ENCODE measurements around the gene NDRG2.

Gene NDRG2

GRCh38 chr14:21003788-21004346 lies 21.0 kb downstream of the NDRG2 start:
- DNase-seq (ENCODE audit: low spot score in 2 of 2), result no peak
- H3K27ac Mint-ChIP-seq (ENCODE audit: low read depth), result no peak overlapping the region
- H3K36me3 Mint-ChIP-seq (ENCODE audit: insufficient read depth), result peaks cover 3% of the 10 kb centered on the region
- H3K4me3 Mint-ChIP-seq, result no peak overlapping the region
- ATAC-seq (replicated peaks; ENCODE audit: extremely low read depth, poor library complexity, severe bottlenecking), result no peak
- H3K4me1 Mint-ChIP-seq, result no peaks in the 10 kb centered on the region
- H3K9me3 Mint-ChIP-seq, result no peaks in the 10 kb centered on the region
- peaks cover under 1% of the 10 kb centered on the region for H3K27me3 Mint-ChIP-seq

GRCh38 chr14:21001218-21001617 lies 23.6 kb downstream of the NDRG2 start:
- H3K4me3 Mint-ChIP-seq, result no peak overlapping the region
- H3K27ac Mint-ChIP-seq (ENCODE audit: low read depth), result no peak overlapping the region
- no peaks in the 10 kb centered on the region for H3K4me1 Mint-ChIP-seq
- DNase-seq (ENCODE audit: low spot score in 2 of 2), result no peak
- H3K36me3 Mint-ChIP-seq (ENCODE audit: insufficient read depth), result peaks cover 16% of the 10 kb centered on the region
- no peak for ATAC-seq (replicated peaks; ENCODE audit: extremely low read depth, poor library complexity, severe bottlenecking)
- H3K27me3 Mint-ChIP-seq, result no peaks in the 10 kb centered on the region
- H3K9me3 Mint-ChIP-seq, result no peaks in the 10 kb centered on the region

GRCh38 chr14:20999591-20999990 lies 25.3 kb downstream of the NDRG2 start:
- H3K9me3 Mint-ChIP-seq, result no peaks in the 10 kb centered on the region
- no peak for ATAC-seq (replicated peaks; ENCODE audit: extremely low read depth, poor library complexity, severe bottlenecking)
- peaks cover 27% of the 10 kb centered on the region for H3K36me3 Mint-ChIP-seq (ENCODE audit: insufficient read depth)
- no peaks in the 10 kb centered on the region for H3K4me1 Mint-ChIP-seq
- H3K27me3 Mint-ChIP-seq, result no peaks in the 10 kb centered on the region
- H3K4me3 Mint-ChIP-seq, result no peak overlapping the region
- DNase-seq (ENCODE audit: low spot score in 2 of 2), result no peak
- H3K27ac Mint-ChIP-seq (ENCODE audit: low read depth), result no peak overlapping the region

- no peak within 1 kb of the TSS for H3K27ac Mint-ChIP-seq (ENCODE audit: low read depth)
- no peaks in the 10 kb centered on the region for H3K9me3 Mint-ChIP-seq
- no peaks in the 10 kb centered on the region for H3K27me3 Mint-ChIP-seq
- H3K36me3 Mint-ChIP-seq (ENCODE audit: insufficient read depth), result peaks cover 35% of the 10 kb centered on the region
- no peak for DNase-seq (ENCODE audit: low spot score in 2 of 2)
- no peak within 1 kb of the TSS for H3K4me3 Mint-ChIP-seq
- no peak for ATAC-seq (replicated peaks; ENCODE audit: extremely low read depth, poor library complexity, severe bottlenecking)
- peaks cover 3% of the 10 kb centered on the region for H3K4me1 Mint-ChIP-seq
Observed at GRCh38 chr14:20998674-20999366, 26.0 kb downstream of the NDRG2 start, which contains the start of gene SLC39A2. SLC39A2 (plus strand) TSS chr14:20999293; CDS start chr14:20999447, 154 bp downstream.

GRCh38 chr14:20998139-20998538 lies 26.7 kb downstream of the NDRG2 start:
- no peak overlapping the region for H3K27ac Mint-ChIP-seq (ENCODE audit: low read depth)
- ATAC-seq (replicated peaks; ENCODE audit: extremely low read depth, poor library complexity, severe bottlenecking) (no peak), DNase-seq (ENCODE audit: low spot score in 2 of 2) (no peak)
- no peaks in the 10 kb centered on the region for H3K27me3 Mint-ChIP-seq
- peaks cover 39% of the 10 kb centered on the region for H3K36me3 Mint-ChIP-seq (ENCODE audit: insufficient read depth)
- H3K4me3 Mint-ChIP-seq, result no peak overlapping the region
- peaks cover 5% of the 10 kb centered on the region for H3K4me1 Mint-ChIP-seq
- no peaks in the 10 kb centered on the region for H3K9me3 Mint-ChIP-seq

- no peak for ATAC-seq (replicated peaks; ENCODE audit: extremely low read depth, poor library complexity, severe bottlenecking)
Observed at GRCh38 chr14:20997564-20997963, 27.3 kb downstream of the NDRG2 start.

GRCh38 chr14:20997115-20997514 lies 27.7 kb downstream of the NDRG2 start:
- Mint-ChIP-seq H3K4me1 (peaks cover 5% of the 10 kb centered on the region), H3K27ac (ENCODE audit: low read depth) (no peak overlapping the region), H3K4me3 (no peak overlapping the region), H3K36me3 (ENCODE audit: insufficient read depth) (peaks cover 45% of the 10 kb centered on the region), H3K9me3 (no peaks in the 10 kb centered on the region), H3K27me3 (no peaks in the 10 kb centered on the region)
- DNase-seq (ENCODE audit: low spot score in 2 of 2), result no peak
- no peak for ATAC-seq (replicated peaks; ENCODE audit: extremely low read depth, poor library complexity, severe bottlenecking)

More at GRCh38 chr14:20997564-20997963, 27.3 kb downstream of the NDRG2 start:
- peaks cover 41% of the 10 kb centered on the region for H3K36me3 Mint-ChIP-seq (ENCODE audit: insufficient read depth)
- H3K4me1 Mint-ChIP-seq, result peaks cover 5% of the 10 kb centered on the region
- H3K4me3 Mint-ChIP-seq, result no peak overlapping the region
- no peak for DNase-seq (ENCODE audit: low spot score in 2 of 2)
- H3K27ac Mint-ChIP-seq (ENCODE audit: low read depth), result no peak overlapping the region
- H3K9me3 Mint-ChIP-seq, result no peaks in the 10 kb centered on the region
- no peaks in the 10 kb centered on the region for H3K27me3 Mint-ChIP-seq

- DNase-seq (ENCODE audit: low spot score in 2 of 2), result no peak
- Mint-ChIP-seq H3K4me1 (peaks cover 11% of the 10 kb centered on the region), H3K27me3 (no peaks in the 10 kb centered on the region), H3K27ac (ENCODE audit: low read depth) (no peak overlapping the region), H3K9me3 (no peaks in the 10 kb centered on the region), H3K4me3 (no peak overlapping the region), H3K36me3 (ENCODE audit: insufficient read depth) (peaks cover 48% of the 10 kb centered on the region)
- ATAC-seq (replicated peaks; ENCODE audit: extremely low read depth, poor library complexity, severe bottlenecking), result no peak
Observed at GRCh38 chr14:20996521-20996920, 28.3 kb downstream of the NDRG2 start.

- Mint-ChIP-seq H3K4me1 (peaks cover 29% of the 10 kb centered on the region), H3K36me3 (ENCODE audit: insufficient read depth) (peaks cover 35% of the 10 kb centered on the region), H3K9me3 (no peaks in the 10 kb centered on the region), H3K4me3 (peak within 1 kb of the TSS; percentile 93), H3K27me3 (peaks cover 6% of the 10 kb centered on the region), H3K27ac (ENCODE audit: low read depth) (peak within 1 kb of the TSS; percentile 92)
- ATAC-seq (replicated peaks; ENCODE audit: extremely low read depth, poor library complexity, severe bottlenecking), result peak; percentile 92
- DNase-seq (ENCODE audit: low spot score in 2 of 2), result peak; percentile 64 to 70
Observed at GRCh38 chr14:20989787-20990600, 34.9 kb downstream of the NDRG2 start, which contains the start of gene METTL17. METTL17 (plus strand) TSS chr14:20989980; CDS start chr14:20990003, 23 bp downstream.

- DNase-seq (ENCODE audit: low spot score in 2 of 2) (no peak), ATAC-seq (replicated peaks; ENCODE audit: extremely low read depth, poor library complexity, severe bottlenecking) (no peak)
- Mint-ChIP-seq H3K4me3 (peak overlapping the region; percentile 93), H3K27ac (ENCODE audit: low read depth) (peak overlapping the region; percentile 92), H3K9me3 (no peaks in the 10 kb centered on the region), H3K27me3 (peaks cover 10% of the 10 kb centered on the region), H3K4me1 (peaks cover 29% of the 10 kb centered on the region), H3K36me3 (ENCODE audit: insufficient read depth) (peaks cover 29% of the 10 kb centered on the region)
Observed at GRCh38 chr14:20989471-20989786, 35.4 kb downstream of the NDRG2 start.

- no peak for ATAC-seq (replicated peaks; ENCODE audit: extremely low read depth, poor library complexity, severe bottlenecking)
- Mint-ChIP-seq H3K4me1 (peaks cover 27% of the 10 kb centered on the region), H3K27me3 (peaks cover 10% of the 10 kb centered on the region), H3K9me3 (no peaks in the 10 kb centered on the region), H3K36me3 (ENCODE audit: insufficient read depth) (peaks cover 24% of the 10 kb centered on the region), H3K4me3 (peak overlapping the region; percentile 93), H3K27ac (ENCODE audit: low read depth) (no peak overlapping the region)
- DNase-seq (ENCODE audit: low spot score in 2 of 2), result no peak
Observed at GRCh38 chr14:20988717-20989470, 36.0 kb downstream of the NDRG2 start.

- H3K27ac Mint-ChIP-seq (ENCODE audit: low read depth), result no peak overlapping the region
- H3K9me3 Mint-ChIP-seq, result no peaks in the 10 kb centered on the region
Observed at GRCh38 chr14:20986811-20987210, 38.0 kb downstream of the NDRG2 start.

More at GRCh38 chr14:20986811-20987210, 38.0 kb downstream of the NDRG2 start:
- Mint-ChIP-seq H3K36me3 (ENCODE audit: insufficient read depth) (peaks cover 13% of the 10 kb centered on the region), H3K27me3 (peaks cover 20% of the 10 kb centered on the region), H3K4me1 (peaks cover 21% of the 10 kb centered on the region), H3K4me3 (no peak overlapping the region)
- DNase-seq (ENCODE audit: low spot score in 2 of 2), result no peak
- ATAC-seq (replicated peaks; ENCODE audit: extremely low read depth, poor library complexity, severe bottlenecking), result no peak

Data from central memory CD8-positive, alpha-beta T cell (primary cell).